Measurements from ENCODE around the gene ARMC2. TPM values are rescaled to one million over a fixed set of nuclear protein-coding genes. Genes with fewer than 3 reads are reported as not detected.

ARMC2 gene
- total and polyA plus RNA-seq, 2 of the 4 experiments (the other 2 are of a cell fraction) = 0.72 to 3.9 TPM

GRCh38 chr6:108920751-108921150 lies 72.5 kb downstream of the ARMC2 start:
- no peak overlapping the region for H2AFZ ChIP-seq (replicated peaks; ENCODE audit: low read length, poor library complexity)
- dilution Hi-C loops (cut with HindIII; ENCODE audit: low sequenced_read_pairs, unreplicated experiment) (no loop called here), in situ Hi-C loops (cut with MboI; ENCODE audit: low sequenced_read_pairs) (no loop called here), intact Hi-C loops (cut with micrococcal nuclease) (no loop called here)
- H4K5ac ChIP-seq (ENCODE audit: low read depth, low read length) = no peak overlapping the region
- no peak overlapping the region for H2AK9ac ChIP-seq (replicated peaks; ENCODE audit: low read depth, low read length, poor library complexity)
- no peak overlapping the region for H2BK15ac ChIP-seq (ENCODE audit: low read depth, low read length)
- no peaks in the 10 kb centered on the region for H3K36me3 ChIP-seq (ENCODE audit: control insufficient read depth, insufficient read depth, low read length)
- H2BK5ac ChIP-seq (ENCODE audit: low read depth, low read length, poor library complexity, severe bottlenecking) = no peak overlapping the region
- WGBS, 2 experiments (ENCODE audit: extremely low coverage in 2 of 2, insufficient read length in 1 of 2) = no CpG with 5 or more reads among the region's 1 CpG
- no TSS peak for BruUV-seq (replicated peaks)
- H3K4me1 ChIP-seq (ENCODE audit: control insufficient read depth, insufficient read depth, low read length) = no peaks in the 10 kb centered on the region
- no peak overlapping the region for H3K27ac ChIP-seq (ENCODE audit: insufficient read depth, low read length)
- no peaks in the 10 kb centered on the region for H3K9me3 ChIP-seq (ENCODE audit: control insufficient read depth, insufficient read depth, low read length)
- DNase-seq (no peak), ATAC-seq (ENCODE audit: low read depth) (no peak)
- no peak overlapping the region for H2AK5ac ChIP-seq (ENCODE audit: low read depth, low read length)
- CTCF ChIA-PET = interaction anchor here (0.9 kb wide), 1 partner anchor 14 kb away, joined by 3 read pairs; no protein-coding TSS in a partner anchor
- H3K27me3 ChIP-seq (ENCODE audit: control insufficient read depth, insufficient read depth, low read length) = peaks cover 1% of the 10 kb centered on the region; the same call in 1 of the 2 replicates
- no peak overlapping the region for H3K4ac ChIP-seq (ENCODE audit: low read depth, low read length)
- H4K8ac ChIP-seq (ENCODE audit: low read depth in 2 of 2, low read length in 2 of 2) = no peak overlapping the region
- no peak overlapping the region for H3K23ac ChIP-seq (ENCODE audit: low read depth, low read length)
- H3K9me1 ChIP-seq (ENCODE audit: insufficient read depth, low read length) = no peaks in the 10 kb centered on the region
- H3K56ac ChIP-seq (ENCODE audit: extremely low read depth, insufficient read depth, low read length) = no peak overlapping the region
- no peaks in the 10 kb centered on the region for H4K20me1 ChIP-seq (ENCODE audit: insufficient read depth, low read length)
- H3K4me3 ChIP-seq (ENCODE audit: insufficient read depth, low read depth, low read length) = no peak overlapping the region
- POLR2A ChIA-PET (ENCODE audit: unreplicated experiment) = no interaction called here
- TF ChIP-seq ELK1 (IDR thresholded peaks at IDR 0.05; ENCODE audit: borderline replicate concordance, low read depth, low read length) = no peak
- no peak overlapping the region for H3K18ac ChIP-seq (ENCODE audit: low read depth, low read length)
- no peak overlapping the region for H3K14ac ChIP-seq (replicated peaks; ENCODE audit: low read depth, low read length)
- H3K79me1 ChIP-seq (ENCODE audit: low read depth in 1 of 2, low read length in 2 of 2) = no peaks in the 10 kb centered on the region
- no peak overlapping the region for H3K9ac ChIP-seq (ENCODE audit: low read depth, low read length)
- H3K4me2 ChIP-seq (ENCODE audit: low read depth, low read length) = no peak overlapping the region
- no peak overlapping the region for H4K91ac ChIP-seq (ENCODE audit: insufficient read depth, low read depth, low read length)
- H2BK20ac ChIP-seq (ENCODE audit: low read depth, low read length) = no peak overlapping the region
- H2BK120ac ChIP-seq (ENCODE audit: low read depth, low read length) = no peak overlapping the region
